ENCODE results near the gene SH2D2A. TPM values are rescaled to one million over a fixed set of nuclear protein-coding genes. Genes with fewer than 3 reads are reported as not detected.

SH2D2A gene
- 1 to 10 TPM; 2.4 to 7.7 TPM for total RNA-seq
- polyA plus RNA-seq (2013, experiment 1 of 2), result 3.0 TPM
- 1.9 TPM for polyA plus RNA-seq (2013, experiment 2 of 2)
- long read RNA-seq, experiment 1, partial matches to known transcripts, result 3 of 4 reads
- long read RNA-seq, experiment 1, other reads (novel, unspliced or antisense), result 1 of 4 reads
- long read RNA-seq, experiment 2, partial matches to known transcripts, result 1 of 4 reads
- long read RNA-seq, experiment 2, other reads (novel, unspliced or antisense), result 3 of 4 reads
- long read RNA-seq, experiment 3, partial matches to known transcripts, result 3 of 3 reads
- long read RNA-seq, experiment 3, other reads (novel, unspliced or antisense), result 0 of 3 reads
- long read RNA-seq, experiment 4, partial matches to known transcripts, result 7 of 12 reads
- long read RNA-seq, experiment 4, other reads (novel, unspliced or antisense), result 4 of 12 reads

- no peak within 1 kb of the TSS for H3K27ac ChIP-seq (ENCODE audit: low read depth, low read length)
- TF ChIP-seq CTCF (conservative IDR thresholded peaks at IDR 0.05), result no peak
- Mint-ChIP-seq H3K27ac (no peak within 1 kb of the TSS), H3K4me3 (no peak within 1 kb of the TSS), H3K27me3 (ENCODE audit: insufficient read depth) (peaks cover 73% of the 10 kb centered on the region), H3K4me1 (peaks cover 11% of the 10 kb centered on the region), H3K9me3 (no peaks in the 10 kb centered on the region), H3K36me3 (ENCODE audit: low read depth) (no peaks in the 10 kb centered on the region)
- no peaks in the 10 kb centered on the region for H3K9me3 ChIP-seq (ENCODE audit: control insufficient read depth, low read length)
- no peak for DNase-seq
- WGBS, 2 experiments (ENCODE audit: insufficient coverage in 1 of 2, insufficient read length in 1 of 2), result 78% methylated on average over 10 of the region's 10 CpGs; no CpG with 5 or more reads in 1 of the 2 experiments
- H3K9ac ChIP-seq (ENCODE audit: extremely low read depth, low read length, poor library complexity, severe bottlenecking), result no peak within 1 kb of the TSS
- no peaks in the 10 kb centered on the region for H3K36me3 ChIP-seq (ENCODE audit: control insufficient read depth, insufficient read depth, low read length)
- no peak within 1 kb of the TSS for H3K4me3 ChIP-seq (ENCODE audit: low read length)
- no peaks in the 10 kb centered on the region for H3K4me1 ChIP-seq (ENCODE audit: control insufficient read depth, insufficient read depth, low read length)
- peaks cover 30% of the 10 kb centered on the region for H3K27me3 ChIP-seq (ENCODE audit: control insufficient read depth, insufficient read depth, low read length, poor library complexity, severe bottlenecking)
These were observed at the start of gene SH2D2A for GRCh38 chr1:156816561-156817328. Gene SH2D2A (minus strand): TSS chr1:156816848. CDS start chr1:156816708, 140 bp downstream.

DNA sequence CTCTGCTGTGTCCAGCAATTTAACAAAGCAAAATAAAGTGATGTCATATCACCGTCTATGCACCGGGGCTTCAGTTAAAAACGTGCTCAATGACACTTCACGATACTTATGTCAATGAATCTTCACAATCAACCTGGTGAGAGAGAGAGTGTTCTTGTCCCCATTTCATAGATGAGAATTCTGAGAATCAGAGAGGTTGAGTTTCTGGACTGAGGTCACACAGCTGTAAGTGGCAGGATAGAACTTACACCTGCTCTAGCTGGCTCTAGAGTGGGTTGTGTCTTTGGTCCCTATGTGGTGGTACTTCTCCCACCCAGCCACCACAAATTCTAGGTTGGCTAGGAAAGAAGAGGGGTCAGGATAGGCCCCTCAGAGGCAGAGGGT lies 49.2 kb upstream of the SH2D2A start:
- Histone ChIP-seq H3K27me3 (ENCODE audit: control insufficient read depth, insufficient read depth, low read length, poor library complexity, severe bottlenecking) (peaks cover 54% of the 10 kb centered on the region), H3K4me1 (ENCODE audit: control insufficient read depth, insufficient read depth, low read length) (peaks cover 8% of the 10 kb centered on the region), H3K9ac (ENCODE audit: extremely low read depth, low read length, poor library complexity, severe bottlenecking) (no peak overlapping the region), H3K9me3 (ENCODE audit: control insufficient read depth, low read length) (no peaks in the 10 kb centered on the region), H3K36me3 (ENCODE audit: control insufficient read depth, insufficient read depth, low read length) (no peaks in the 10 kb centered on the region), H3K27ac (ENCODE audit: low read depth, low read length) (no peak overlapping the region), H3K4me3 (ENCODE audit: low read length) (no peak overlapping the region)
- H3K27me3 Mint-ChIP-seq (ENCODE audit: insufficient read depth), result peaks cover 87% of the 10 kb centered on the region
- DNase-seq, result no peak
- WGBS, 2 experiments (ENCODE audit: insufficient coverage in 1 of 2, insufficient read length in 1 of 2), result 81 to 85% methylated on average over 4 of the region's 4 CpGs
- no peaks in the 10 kb centered on the region for H3K36me3 Mint-ChIP-seq (ENCODE audit: low read depth)
- no peaks in the 10 kb centered on the region for H3K9me3 Mint-ChIP-seq
- no peak overlapping the region for H3K4me3 Mint-ChIP-seq
- peaks cover 15% of the 10 kb centered on the region for H3K4me1 Mint-ChIP-seq
- H3K27ac Mint-ChIP-seq, result no peak overlapping the region
- TF ChIP-seq CTCF (conservative IDR thresholded peaks at IDR 0.05), result no peak

GRCh38 chr1:156865258-156865657 lies 48.6 kb upstream of the SH2D2A start:
- H3K4me3 Mint-ChIP-seq, result no peak overlapping the region
- no peak for DNase-seq
- Histone ChIP-seq H3K9ac (ENCODE audit: extremely low read depth, low read length, poor library complexity, severe bottlenecking) (no peak overlapping the region), H3K9me3 (ENCODE audit: control insufficient read depth, low read length) (no peaks in the 10 kb centered on the region), H3K4me3 (ENCODE audit: low read length) (no peak overlapping the region), H3K4me1 (ENCODE audit: control insufficient read depth, insufficient read depth, low read length) (peaks cover 8% of the 10 kb centered on the region), H3K27ac (ENCODE audit: low read depth, low read length) (no peak overlapping the region), H3K27me3 (ENCODE audit: control insufficient read depth, insufficient read depth, low read length, poor library complexity, severe bottlenecking) (peaks cover 54% of the 10 kb centered on the region), H3K36me3 (ENCODE audit: control insufficient read depth, insufficient read depth, low read length) (no peaks in the 10 kb centered on the region)
- no peaks in the 10 kb centered on the region for H3K36me3 Mint-ChIP-seq (ENCODE audit: low read depth)
- H3K27ac Mint-ChIP-seq, result no peak overlapping the region
- H3K9me3 Mint-ChIP-seq, result no peaks in the 10 kb centered on the region
- peaks cover 85% of the 10 kb centered on the region for H3K27me3 Mint-ChIP-seq (ENCODE audit: insufficient read depth)
- TF ChIP-seq CTCF (conservative IDR thresholded peaks at IDR 0.05), result no peak
- 69 to 80% methylated on average over 9 of the region's 9 CpGs for WGBS, 2 experiments (ENCODE audit: insufficient coverage in 1 of 2, insufficient read length in 1 of 2)
- peaks cover 16% of the 10 kb centered on the region for H3K4me1 Mint-ChIP-seq

Data from endodermal cell (in vitro differentiated cells).